ENCODE data around the gene TP73.

TP73 gene

GRCh38 chr1:3651930-3652547 is at the start of gene TP73:
Gene TP73 (plus strand): TSS chr1:3652516. CDS start chr1:3682366, 29,850 bp downstream.
- DNase-seq (ENCODE audit: low read depth, low spot score): no peak

- DNase-seq (ENCODE audit: low read depth, low spot score): no peak
Measured at GRCh38 chr1:3603156-3603555, 49.2 kb upstream of the TP73 start.

GRCh38 chr1:3603571-3604467 is 48.5 kb upstream of the TP73 start:
- no peak for DNase-seq (ENCODE audit: low read depth, low spot score)

- DNase-seq (ENCODE audit: low read depth, low spot score): no peak
Measured at GRCh38 chr1:3604468-3604974, 47.8 kb upstream of the TP73 start.

GRCh38 chr1:3604997-3605823 is 47.1 kb upstream of the TP73 start:
- DNase-seq (ENCODE audit: low read depth, low spot score): no peak

- DNase-seq (ENCODE audit: low read depth, low spot score): no peak
Measured at GRCh38 chr1:3606779-3607702, 45.3 kb upstream of the TP73 start.

GRCh38 chr1:3607703-3608065 is 44.6 kb upstream of the TP73 start:
- DNase-seq (ENCODE audit: low read depth, low spot score): peak; percentile 54

GRCh38 chr1:3608154-3608553 is 44.2 kb upstream of the TP73 start:
- DNase-seq (ENCODE audit: low read depth, low spot score): no peak

GRCh38 chr1:3609016-3609768 is 43.1 kb upstream of the TP73 start:
- no peak for DNase-seq (ENCODE audit: low read depth, low spot score)

- no peak for DNase-seq (ENCODE audit: low read depth, low spot score)
Measured at GRCh38 chr1:3609769-3610526, 42.4 kb upstream of the TP73 start.

- DNase-seq (ENCODE audit: low read depth, low spot score): no peak
Measured at GRCh38 chr1:3610527-3611169, 41.7 kb upstream of the TP73 start.

- peak; percentile 72 for DNase-seq (ENCODE audit: low read depth, low spot score)
Measured at GRCh38 chr1:3611170-3612019, 40.9 kb upstream of the TP73 start, which contains the start of gene MEGF6. Gene MEGF6 (minus strand): TSS chr1:3611508. CDS start chr1:3611268, 240 bp downstream.

- no peak for DNase-seq (ENCODE audit: low read depth, low spot score)
Measured at GRCh38 chr1:3612123-3612522, 40.2 kb upstream of the TP73 start.

- peak; percentile 59 for DNase-seq (ENCODE audit: low read depth, low spot score)
Measured at GRCh38 chr1:3614755-3615742, 37.3 kb upstream of the TP73 start.

- no peak for DNase-seq (ENCODE audit: low read depth, low spot score)
Measured at GRCh38 chr1:3616861-3617260, 35.5 kb upstream of the TP73 start.

GRCh38 chr1:3617806-3618345 is 34.4 kb upstream of the TP73 start:
- DNase-seq (ENCODE audit: low read depth, low spot score): no peak

All from ELF-1 (cell line).